Measurements from ENCODE around the gene LRRN4CL.
"Not testable (repeated sequence)": the region's sequence is repeated elsewhere in the genome, so short reads cannot be mapped to it uniquely, and the experiment has no call there.

The LRRN4CL gene

DNA sequence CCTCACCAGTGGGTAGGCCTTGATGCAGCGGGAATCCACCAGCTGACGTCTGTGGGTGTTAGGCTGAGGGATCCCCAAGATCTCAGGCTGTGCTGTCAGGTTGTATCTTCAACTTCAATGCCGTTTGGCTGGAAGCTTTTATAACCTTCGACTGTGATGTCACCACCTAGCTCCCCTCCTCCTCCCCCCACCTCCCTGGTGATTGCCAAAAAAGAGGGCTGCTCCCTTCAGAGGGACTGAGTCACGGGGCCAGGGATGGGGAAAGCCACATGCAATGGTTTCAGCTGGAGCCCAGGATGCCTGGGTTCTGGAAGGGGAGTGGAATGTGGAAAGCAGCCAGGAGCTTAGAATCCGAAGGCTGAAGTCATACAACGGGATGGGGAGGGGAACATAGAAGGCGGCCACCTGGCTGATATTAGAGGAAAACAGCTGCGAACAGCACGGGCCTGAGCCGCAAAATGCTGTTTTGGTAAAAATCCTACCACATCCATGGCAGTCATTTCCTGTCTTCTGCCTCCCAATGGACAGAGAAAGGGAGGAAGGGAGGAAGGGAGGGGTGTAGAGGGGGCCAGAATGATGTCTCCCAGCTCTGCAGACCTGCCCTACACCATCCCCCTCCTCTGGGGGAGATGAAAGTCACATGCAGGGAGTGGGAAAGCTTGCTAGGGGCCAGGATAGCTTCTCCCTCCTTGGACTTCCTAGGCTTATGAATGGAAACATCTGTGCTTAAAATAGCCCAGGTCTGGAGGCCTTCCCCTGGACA, at the start of gene LRRN4CL:
Gene LRRN4CL, minus strand, starts transcription at position 110 of the 763 bp plus-strand sequence. CDS start 1,022 bp downstream, outside the sequence.
- DNase-seq: no peak

DNA sequence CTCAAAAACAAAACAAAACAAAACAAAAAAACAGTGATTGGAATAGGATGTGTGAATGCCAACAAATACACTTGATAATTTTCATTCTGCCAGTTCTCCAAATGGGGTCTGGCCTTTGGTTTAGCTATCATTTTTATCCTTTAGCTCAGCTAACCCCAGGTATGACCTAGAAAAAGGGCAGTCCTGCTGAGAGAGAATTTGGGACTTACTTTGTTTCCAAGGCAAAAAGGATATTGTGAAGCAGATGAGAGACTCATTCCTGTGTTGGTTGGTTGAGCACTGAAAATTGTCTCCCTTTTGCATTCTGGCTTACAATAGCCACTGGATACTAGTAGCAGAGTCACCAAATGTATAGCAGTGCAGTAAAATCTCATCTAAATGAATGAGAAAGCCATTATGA, 47.9 kb upstream of the LRRN4CL start:
- DNase-seq: no peak

DNA sequence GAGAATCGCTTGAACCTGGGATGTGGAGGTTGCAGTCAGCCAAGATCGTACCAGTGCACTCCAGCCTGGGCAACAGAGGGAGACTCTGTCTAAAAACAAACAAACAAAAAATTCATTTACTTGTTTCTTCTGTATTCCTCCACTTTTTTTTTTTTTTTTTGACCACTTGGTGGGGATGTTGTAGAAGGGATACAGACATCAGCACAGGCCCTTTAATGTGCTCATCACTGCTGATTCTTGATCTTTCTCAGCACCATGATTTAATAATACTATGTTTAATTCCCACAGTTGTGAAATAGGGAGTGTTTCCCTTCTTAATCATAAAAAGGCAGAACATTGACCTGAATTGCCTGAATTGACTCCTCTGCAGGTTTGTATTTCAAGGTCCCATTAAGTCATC, 43.5 kb upstream of the LRRN4CL start:
- no peak for DNase-seq

DNA sequence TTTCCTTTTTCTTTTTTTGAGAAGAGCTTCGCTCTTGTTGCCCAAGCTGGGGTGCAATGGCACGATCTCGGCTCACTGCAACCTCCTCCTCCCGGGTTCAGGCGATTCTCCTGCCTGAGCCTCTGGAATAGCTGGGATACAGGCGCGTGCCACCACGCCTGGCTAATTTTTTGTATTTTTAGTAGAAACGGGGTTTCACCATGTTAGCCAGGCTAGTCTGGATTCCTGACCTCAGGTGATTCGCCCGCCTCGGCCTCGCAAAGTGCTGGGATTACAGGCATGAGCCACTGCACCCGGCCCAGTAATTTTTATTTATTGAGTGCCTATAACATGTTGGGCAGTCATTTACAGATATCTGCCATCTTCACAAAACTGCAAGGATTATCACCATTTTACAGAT, 40.7 kb upstream of the LRRN4CL start:
- not testable (repeated sequence) for DNase-seq

DNA sequence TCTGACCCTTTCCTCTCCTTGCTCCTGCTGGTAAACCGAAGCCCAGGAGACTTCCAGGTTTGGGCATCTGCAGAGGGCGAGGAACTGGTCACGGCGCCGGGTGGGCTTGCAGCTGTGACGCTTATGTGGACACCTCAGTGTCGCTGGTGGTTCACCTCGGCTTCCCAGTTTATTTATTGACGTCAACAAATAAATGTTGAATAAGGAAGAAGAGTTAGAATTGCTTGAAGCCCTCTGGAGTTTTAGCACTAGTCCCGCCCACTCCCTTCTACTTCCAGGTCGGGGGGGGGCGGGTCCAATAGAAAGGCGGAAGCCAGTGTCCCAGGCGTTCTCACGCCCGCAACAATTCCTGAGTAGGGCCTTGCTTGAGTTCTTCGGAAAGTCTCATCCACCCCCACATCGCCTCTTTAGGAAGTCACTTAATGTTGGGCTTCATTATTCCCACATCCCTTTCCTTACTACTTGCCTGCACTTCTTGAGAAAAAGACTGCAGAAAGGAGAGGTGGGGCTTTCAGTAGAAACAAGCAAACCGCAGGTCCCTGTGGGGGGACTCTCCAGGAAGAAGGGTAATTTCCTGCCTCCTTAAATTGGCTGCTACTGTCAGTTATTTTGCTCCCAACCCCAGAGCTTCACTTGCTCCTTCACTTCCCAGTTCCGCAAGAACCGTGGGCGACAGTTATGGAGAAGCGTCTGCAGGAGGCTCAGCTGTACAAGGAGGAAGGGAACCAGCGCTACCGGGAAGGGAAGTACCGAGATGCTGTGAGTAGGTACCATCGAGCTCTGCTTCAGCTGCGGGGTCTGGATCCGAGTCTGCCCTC, 39.0 kb upstream of the LRRN4CL start, which contains the start of gene TTC9C:
Gene TTC9C, plus strand, starts transcription at position 316 of the 818 bp plus-strand sequence. Its CDS starts 363 bp downstream, at position 679.
- DNase-seq: peak; percentile 78

DNA sequence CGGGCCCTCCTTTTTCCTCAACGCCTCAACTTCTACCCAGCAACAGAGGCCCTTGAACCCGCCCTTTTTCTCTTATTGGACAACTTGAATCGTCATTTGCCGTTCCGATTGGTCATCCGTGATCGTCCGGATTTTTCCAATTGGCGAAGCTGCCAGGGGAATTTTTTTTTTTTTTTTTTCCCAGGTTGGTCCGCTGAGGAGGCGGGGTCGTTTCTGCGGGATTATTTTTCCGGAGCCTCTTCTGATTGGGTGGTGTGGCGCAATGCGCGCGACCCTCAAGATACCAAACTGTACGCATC, 38.5 kb upstream of the LRRN4CL start:
- peak; percentile 95 for DNase-seq

DNA sequence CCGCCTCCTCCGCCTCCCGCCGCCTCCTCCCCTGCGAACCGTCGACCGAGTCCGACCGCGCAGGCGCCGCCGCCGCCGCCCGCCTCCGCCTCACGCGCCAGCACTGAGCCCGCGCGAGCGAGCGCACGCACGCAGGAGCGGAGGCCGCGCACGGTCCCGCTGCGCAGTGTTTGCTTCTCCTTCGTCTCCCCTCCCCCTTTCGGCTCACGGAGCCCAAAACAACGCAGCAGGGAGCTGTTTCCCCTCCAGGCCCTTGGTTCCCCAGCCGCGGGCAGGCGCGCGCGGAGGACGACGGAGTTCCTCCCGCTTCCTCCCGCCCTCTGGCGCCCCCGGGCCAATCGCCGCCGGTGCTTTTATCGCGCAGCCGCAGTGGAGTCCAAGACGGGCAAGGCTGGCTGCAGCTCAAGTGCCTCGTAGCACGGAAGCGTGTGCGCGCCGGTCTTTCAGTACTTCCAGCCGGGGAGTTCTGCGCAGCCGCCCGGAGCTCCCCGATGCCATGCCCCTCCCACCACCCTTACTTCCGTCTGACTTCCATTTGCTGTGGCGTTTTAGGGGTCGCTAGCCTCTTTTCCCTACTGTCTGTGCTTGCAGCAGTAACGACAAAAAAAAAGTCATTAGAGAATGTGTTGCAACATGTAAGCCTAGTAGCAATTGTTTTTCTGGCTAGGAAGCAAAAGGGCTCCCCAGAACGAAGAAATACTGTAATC, 38.0 kb upstream of the LRRN4CL start, which contains the start of gene HNRNPUL2:
Gene HNRNPUL2, minus strand, starts transcription at position 293 of the 707 bp plus-strand sequence. CDS start 301 bp downstream, outside the sequence.
- DNase-seq: peak; percentile 99

DNA sequence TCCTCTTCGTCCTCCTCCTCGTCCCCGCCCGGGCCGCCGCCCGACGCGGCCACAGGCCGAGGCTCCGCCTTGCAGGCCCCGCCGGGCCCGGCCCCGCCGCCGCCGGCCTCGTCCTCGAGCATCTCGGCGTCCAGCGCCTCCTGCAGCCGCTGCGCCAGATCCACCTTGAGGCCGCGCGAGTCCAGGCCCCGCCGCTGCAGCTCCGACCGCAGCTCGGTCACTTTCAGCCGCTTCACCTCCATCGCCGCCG, 37.5 kb upstream of the LRRN4CL start:
- DNase-seq: no peak

DNA sequence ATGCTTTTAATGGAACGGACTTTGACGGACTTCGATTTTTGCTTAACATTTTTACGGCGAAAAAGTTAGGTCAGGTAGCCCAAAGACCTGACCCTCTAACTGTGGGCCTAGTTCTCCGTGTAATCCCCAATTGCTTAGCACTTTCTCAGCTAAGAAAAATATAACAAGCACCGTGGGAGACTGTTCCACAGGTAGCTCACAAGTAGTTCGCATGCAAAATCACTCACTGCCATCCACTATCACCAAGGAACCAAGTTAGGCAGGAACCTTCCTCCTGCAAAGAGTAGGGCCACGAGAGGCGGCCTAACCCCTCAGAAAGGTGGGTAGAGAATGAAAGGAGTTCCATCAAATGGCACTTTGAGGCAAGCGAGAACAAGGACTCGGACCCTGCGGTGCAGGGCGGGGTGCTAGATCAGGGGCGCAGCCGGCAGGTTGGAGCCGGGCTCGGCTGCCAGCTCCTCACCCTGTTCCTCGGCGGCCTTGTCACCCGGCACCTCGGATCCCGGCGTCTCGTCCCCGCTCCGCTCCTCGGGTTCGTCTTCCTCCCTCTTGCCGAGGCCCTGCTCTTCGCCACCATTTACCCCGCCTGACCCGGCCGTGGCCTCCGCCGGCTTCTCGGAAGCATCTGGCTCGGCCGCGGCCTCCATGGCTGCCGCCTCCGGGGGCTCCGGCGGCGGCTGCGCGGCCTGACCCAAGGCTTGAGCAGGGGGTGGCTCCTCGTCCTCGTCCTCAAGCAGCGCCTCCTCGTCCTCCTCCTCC, 37.0 kb upstream of the LRRN4CL start:
- DNase-seq: no peak

DNA sequence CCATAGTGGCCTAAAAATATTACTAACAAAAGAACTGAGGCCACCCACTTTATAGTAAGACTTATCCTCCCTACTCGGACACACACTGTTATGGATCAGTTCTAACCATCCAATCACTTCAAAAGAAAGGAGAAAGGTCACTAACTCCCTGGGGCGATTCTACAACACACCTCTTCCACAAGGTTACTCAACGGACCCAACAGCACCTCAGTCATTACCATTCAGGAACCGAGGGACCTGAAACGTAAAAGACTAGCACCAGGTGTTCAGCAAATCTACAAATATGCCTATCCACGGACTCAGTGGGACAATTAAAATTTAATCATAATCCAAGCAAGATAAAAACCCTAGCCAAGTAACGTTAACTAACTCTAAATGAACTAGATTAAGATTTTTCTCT, 36.3 kb upstream of the LRRN4CL start:
- no peak for DNase-seq

DNA sequence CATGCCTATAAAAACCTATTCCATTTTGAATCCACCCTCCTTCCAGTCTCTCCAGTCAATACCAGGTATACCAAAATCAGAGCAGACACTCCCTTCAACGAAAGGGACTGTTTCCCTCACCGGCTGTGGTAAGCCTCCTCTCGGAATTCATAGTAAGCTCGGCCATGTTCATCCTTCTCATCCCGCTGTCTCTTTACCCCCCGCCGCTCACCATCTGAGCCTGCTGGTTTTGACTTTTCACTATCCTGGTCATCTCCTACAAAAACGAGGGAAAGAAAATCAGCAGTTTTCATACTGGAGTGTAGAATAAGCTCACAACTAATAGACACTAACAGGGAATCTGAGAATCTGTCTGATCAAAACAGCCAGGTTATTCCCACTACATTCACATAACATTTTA, 34.8 kb upstream of the LRRN4CL start:
- no peak for DNase-seq

DNA sequence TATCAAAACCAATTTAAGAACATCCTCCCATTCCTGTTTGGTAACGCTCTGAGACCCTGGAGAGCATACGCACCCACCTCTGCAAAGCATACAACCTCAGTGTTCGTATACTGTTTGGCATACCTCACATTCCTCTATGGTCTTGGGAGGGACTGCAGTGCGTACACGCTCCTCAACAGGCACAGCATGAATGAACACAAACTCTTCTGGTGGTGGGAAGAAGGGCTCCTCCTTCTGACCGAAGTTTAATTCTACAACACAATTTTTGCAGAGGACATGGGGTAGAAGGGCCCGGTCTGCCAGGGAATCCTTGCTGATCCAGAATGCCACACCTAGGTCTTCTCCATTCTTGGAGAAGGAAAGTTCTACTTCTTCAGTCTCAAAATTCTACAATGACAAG, 32.7 kb upstream of the LRRN4CL start:
- no peak for DNase-seq

DNA sequence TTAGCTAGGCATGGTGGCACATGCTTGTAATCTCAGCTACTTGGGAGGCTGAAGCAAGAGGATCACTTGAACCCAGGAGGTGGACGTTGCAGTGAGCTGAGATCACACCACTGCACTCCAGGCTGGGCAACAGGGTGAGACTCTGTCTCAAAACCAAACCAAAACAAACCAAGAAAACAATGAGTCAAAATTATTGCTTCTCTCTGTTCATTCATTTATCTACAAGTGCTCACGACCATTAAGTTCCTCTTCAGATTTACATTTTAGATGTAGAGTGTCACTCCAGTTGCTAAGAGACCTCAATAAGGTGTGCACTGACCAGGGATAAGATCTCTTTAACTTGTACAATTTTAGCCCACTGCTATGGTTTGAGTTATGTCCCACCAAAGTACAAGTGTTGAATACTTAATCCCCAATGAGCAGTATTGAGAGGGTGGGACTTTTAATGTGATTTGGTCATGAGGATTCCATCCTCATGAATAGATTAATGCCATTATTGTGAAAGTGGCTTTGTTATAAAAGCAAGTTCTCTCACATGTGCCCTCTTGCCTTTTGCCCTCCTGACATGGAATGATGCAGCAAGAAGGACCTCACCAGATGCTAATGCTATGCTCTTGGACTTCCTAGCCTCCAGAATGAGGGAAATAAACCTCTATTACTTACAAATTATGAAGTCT, 30.1 kb upstream of the LRRN4CL start:
- DNase-seq: no peak

DNA sequence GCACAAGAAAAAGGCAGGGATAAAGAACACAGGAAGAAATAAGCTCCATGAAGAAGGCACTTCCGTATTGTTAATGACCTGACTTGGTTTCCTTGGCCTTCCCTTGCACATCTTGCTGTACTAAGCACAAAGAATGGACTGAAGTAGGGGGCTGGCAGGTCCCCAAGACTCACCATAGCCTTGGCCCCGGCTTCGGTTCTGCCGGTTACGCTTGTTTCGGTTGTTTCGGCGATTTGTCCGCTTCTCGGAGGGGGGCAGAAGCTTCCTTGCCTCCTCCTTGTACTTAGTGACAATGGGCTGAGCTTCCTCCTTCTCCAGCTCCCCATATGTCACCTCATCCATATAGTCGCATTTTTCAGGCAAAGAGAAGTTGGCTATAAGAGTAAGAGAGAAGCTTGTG, 27.5 kb upstream of the LRRN4CL start:
- DNase-seq: no peak

DNA sequence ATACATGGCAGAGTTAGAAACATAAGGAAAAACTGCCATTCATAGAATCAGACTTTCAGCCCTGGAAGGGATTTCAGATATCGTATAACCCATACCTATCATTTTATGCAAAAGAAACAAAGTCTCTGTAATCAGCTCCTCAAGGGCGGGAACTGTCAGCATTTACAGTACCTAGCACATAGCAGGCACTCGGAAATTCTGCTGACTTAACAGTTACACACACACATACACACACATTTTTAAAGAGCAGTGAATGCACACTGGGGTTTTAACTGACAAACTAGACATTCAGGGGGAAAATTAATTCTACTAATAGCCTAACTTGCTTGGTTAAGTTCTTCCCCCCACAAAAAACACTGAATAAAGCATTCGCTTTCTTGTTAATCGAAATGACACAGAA, 26.9 kb upstream of the LRRN4CL start:
- DNase-seq: no peak

DNA sequence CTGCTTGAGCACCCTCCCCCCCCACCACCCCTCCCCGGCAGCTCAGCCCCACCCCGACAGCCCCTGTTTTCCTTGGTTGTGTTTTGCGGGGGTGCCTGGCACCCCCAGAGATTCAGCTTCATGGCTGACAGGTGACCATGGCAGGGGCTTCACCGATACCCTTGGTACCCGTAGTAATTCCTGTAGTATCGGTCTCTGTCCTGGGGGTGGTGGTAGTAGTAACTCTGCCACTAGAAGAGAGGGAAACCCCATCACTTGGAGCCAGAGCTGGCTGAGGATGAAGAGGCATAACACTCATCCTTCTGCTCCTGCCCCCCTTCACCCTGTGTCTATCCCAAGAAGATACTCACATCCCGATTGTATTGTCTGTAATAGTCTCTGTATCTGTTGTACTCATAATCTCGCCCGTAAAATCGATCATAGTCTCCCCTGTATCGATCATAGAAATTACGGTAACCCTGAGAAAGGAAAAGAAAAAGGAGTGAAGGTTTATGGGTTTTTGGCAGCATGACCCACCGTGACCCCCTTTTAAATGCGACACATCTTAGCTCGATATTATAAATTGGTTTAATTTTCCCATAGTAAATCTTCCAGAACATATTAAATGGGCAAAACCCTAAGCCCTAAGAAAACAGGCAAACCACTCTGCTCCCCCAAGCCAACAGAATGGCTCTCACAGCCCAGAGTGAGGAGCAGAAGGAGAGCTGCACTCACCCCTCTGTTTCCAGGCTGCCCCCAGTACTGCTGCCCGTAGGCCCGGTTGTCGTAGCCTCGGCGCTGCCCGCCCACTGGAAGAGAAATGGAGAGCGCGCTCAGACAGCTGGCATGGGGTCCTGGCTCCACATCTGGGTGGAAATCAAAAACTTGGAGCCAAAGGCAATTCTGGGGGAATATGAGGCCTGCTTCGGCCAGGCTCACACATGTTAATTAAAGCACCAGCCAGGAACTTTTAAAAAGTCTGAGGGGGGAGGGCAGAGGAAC, 26.1 kb upstream of the LRRN4CL start:
- DNase-seq: no peak

DNA sequence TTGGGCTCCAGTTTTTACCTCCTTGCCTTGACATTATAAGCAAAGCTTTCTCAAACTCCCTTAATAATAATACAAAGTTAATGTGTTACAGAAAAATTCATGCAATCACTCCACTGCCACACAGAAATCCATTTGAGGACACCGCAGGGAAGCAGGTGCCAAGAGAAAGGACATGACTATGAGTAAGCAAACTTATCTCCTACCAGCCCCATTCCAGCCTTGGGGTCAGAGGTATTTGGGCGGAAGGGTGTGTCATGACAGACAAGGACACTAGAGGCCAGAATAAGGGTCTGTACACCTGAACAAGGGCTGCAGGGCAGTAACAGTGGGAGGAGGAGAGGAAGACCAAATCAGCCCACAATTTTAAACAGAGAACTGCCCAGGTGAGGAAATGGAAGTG, 24.0 kb upstream of the LRRN4CL start:
- no peak for DNase-seq

DNA sequence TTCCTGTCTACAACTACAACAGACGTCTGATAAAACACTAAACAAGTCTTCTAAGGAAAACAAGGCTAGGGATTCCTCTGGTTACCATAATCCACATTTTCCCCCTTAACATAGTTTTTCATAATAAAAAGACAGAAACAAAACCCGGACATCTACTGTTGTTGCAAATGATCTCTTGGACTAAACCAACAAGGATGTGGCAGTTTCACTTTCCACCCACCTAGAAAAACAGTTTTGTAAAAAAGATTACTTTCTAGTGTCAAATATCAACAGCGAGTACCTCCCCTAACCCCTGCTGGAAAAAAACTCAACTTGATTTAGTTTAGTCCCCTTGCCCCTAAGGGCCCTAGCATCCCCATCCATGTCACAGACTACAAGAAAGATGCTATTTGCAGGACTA, 23.5 kb upstream of the LRRN4CL start:
- no peak for DNase-seq

DNA sequence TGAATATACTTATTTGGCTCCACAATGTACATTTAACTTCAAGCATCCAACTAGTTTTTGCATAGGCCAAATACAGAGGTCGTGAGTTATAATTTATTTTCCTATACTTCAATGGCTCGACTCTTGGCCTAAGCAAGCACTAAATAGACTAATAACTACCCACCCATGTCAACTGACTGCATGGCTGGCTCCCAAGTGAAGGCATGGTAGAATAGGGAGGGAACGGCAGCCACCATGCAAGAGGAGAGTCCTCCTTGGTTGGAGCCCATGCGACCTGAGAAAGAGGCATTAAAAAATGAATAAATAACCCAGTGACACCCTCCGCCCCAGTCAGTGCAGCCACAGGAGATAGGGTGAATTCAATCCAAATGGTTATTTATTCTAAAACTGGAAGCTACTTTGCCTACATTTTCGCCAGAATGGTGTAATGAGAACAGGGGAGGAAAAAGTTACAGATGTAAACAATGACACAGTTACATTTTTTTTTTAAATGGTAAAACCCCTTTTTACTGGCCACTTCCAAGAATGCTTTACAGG, 23.0 kb upstream of the LRRN4CL start:
- DNase-seq: no peak

DNA sequence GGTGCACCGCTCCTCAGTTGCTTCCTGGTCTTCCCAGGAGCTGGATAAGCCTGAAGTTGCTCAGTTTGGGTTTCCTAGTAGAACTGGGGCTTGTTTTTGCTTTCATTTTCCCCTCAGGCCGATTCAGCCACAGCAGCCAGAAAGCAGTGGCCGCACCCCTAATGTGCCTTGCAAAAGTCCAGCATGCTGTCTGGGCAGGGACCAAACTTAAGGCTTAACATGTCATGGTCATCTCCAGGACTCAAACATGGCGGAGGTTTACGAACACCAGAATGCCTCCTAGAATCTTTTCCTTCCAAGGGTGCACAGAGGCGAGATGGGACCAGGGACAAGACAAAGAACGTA, 20.6 kb upstream of the LRRN4CL start:
- DNase-seq: no peak

Measured in DMS79 (cell line).